Mesothelial cell of epicardium (in vitro differentiated cells): ENCODE results near the gene CCNY. TPM values are rescaled to one million over a fixed set of nuclear protein-coding genes. Genes with fewer than 3 reads are reported as not detected.

ENCODE experiments used
- DNase-seq, 2 experiments: peaks; one replicate each; pipeline ENCODE4 v3.0.0; 2021; ENCODE audit warnings: low spot score in 2 of 2; ENCODE audit not compliant: unreplicated experiment in 2 of 2
- H3K27ac Mint-ChIP-seq: 2 replicates; pipeline ENCODE4 v1.8.0; 2021; ENCODE audit warnings: mixed read lengths
- H3K27me3 Mint-ChIP-seq: 2 replicates; pipeline ENCODE4 v1.8.0; 2021; ENCODE audit warnings: low read depth, mixed read lengths
- H3K36me3 Mint-ChIP-seq: 2 replicates; pipeline ENCODE4 v1.8.0; 2021; ENCODE audit warnings: mixed read lengths
- H3K4me1 Mint-ChIP-seq: 2 replicates; pipeline ENCODE4 v1.8.0; 2021; ENCODE audit warnings: mixed read lengths
- H3K4me3 Mint-ChIP-seq: 2 replicates; pipeline ENCODE4 v1.8.0; 2021; ENCODE audit warnings: mild to moderate bottlenecking, moderate library complexity, mixed read lengths
- H3K9me3 Mint-ChIP-seq: 2 replicates; pipeline ENCODE4 v1.8.0; 2021; ENCODE audit warnings: mixed read lengths
- CTCF ChIP-seq: fragments of 200-600 bp; sonication (generic); IDR thresholded peaks from one replicate; pipeline ENCODE4 v1.5.0; 2021; ENCODE audit warnings: antibody characterized with exemption; ENCODE audit not compliant: unreplicated experiment
- total RNA-seq: library from RNA; stranded (reverse); gene quantifications from 3 replicates; pipeline ENCODE4 v1.2.1, GENCODE V29; 2021

Gene CCNY
- total RNA-seq, 1 donor from 2014 or later = 75.4 TPM

DNA sequence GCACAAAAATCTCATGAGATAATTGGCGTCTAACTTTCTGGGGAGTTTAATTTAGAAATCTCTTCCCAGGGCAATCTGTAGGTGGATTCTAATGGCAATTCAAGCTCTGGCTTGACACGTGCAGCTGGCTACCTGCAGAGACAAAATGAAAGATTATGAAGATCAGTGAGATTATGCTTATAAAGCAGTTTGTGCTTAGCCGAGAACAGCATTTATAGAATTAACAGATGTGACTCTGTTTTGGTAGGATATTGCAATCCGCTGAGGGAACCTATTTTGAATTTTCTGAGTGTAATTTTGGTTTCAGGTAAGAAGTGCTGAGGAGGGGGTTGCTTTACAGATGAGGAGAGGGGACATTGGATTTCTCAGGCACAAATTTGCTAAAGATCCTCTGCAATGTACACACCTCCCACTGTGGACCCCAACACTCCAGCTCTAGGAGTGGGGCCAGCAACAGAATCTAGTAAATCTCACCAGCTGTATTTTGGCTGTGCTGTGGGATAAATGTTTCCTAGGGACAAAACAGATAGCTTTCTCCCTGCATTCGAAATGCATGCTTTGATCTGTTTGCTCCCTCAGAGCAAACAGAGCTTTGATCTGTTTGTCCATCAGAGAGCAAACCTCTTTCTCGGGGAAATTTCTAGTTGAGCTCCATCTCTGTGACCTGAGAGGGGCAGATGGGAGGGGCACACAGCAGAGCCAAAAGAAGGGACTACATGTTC is 276.2 kb downstream of the CCNY start:
- H3K27ac Mint-ChIP-seq = no peak overlapping the region
- TF ChIP-seq CTCF = no peak
- peaks cover 34% of the 10 kb centered on the region for H3K27me3 Mint-ChIP-seq
- H3K9me3 Mint-ChIP-seq = peaks cover 10% of the 10 kb centered on the region
- H3K4me1 Mint-ChIP-seq = peaks cover 6% of the 10 kb centered on the region
- H3K4me3 Mint-ChIP-seq = no peak overlapping the region
- no peaks in the 10 kb centered on the region for H3K36me3 Mint-ChIP-seq
- DNase-seq = no peak

- Mint-ChIP-seq H3K4me3 (no peak overlapping the region), H3K4me1 (peaks cover 6% of the 10 kb centered on the region), H3K27me3 (peaks cover 34% of the 10 kb centered on the region), H3K27ac (no peak overlapping the region), H3K36me3 (no peaks in the 10 kb centered on the region), H3K9me3 (peaks cover 10% of the 10 kb centered on the region)
- no peak for TF ChIP-seq CTCF
- DNase-seq = no peak
These were observed 276.8 kb downstream of the CCNY start for GRCh38 chr10:35613107-35613440.

DNA sequence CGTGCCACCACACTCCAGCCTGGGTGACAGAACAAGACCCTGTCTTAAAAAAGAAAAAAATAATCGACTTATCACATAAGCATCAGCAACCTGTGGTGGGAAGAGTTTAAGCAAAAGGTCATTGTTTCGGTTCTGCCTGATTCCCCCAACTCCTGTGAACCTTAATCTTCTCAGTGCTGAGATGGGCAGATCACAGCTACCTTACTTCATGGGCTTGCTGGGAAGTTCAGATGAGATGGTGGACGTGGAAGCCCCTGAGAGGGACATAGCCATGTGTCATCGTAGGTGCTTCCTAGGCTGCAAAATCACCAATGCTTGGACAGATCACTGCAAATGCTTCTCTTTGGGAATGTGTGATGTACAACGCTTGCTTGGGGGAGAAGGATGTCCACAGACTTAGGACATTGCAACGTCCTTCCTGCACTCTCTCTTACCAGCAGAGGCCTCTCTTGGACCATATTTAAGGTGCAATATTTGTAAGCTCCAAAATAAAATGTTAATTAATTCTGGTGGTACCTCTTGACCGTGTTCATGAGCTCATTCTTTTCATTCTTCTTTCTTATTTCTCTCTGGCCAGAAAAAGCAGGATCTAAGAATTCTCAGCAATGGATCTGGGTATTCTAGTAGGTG is 277.4 kb downstream of the CCNY start:
- no peak for DNase-seq
- no peak overlapping the region for H3K4me3 Mint-ChIP-seq
- H3K27ac Mint-ChIP-seq = no peak overlapping the region
- peaks cover 10% of the 10 kb centered on the region for H3K9me3 Mint-ChIP-seq
- peaks cover 34% of the 10 kb centered on the region for H3K27me3 Mint-ChIP-seq
- H3K36me3 Mint-ChIP-seq = no peaks in the 10 kb centered on the region
- TF ChIP-seq CTCF = no peak
- peaks cover 6% of the 10 kb centered on the region for H3K4me1 Mint-ChIP-seq

DNA sequence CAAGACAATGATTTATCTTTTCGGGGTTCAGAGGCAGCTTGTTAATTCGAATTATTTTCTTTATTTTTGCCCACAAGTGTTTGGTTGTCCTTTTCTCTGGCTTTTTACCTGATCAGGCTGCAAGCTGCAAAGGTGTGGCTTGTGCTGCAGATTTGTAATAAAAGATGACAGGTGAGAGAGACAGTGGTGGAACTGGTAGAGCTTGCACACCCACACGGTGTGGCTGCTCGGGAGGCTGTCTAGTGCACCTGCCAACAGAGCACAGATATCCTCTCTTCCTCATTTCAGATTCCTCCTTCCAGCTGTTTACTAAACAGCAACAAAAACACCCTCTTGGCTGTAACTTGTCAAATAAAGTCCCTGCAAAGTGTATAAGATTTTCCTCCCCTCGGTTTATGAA is 278.0 kb downstream of the CCNY start:
- peaks cover 6% of the 10 kb centered on the region for H3K4me1 Mint-ChIP-seq
- no peak overlapping the region for H3K27ac Mint-ChIP-seq
- peaks cover 12% of the 10 kb centered on the region for H3K9me3 Mint-ChIP-seq
- no peak for DNase-seq
- H3K27me3 Mint-ChIP-seq = peaks cover 34% of the 10 kb centered on the region
- no peak for TF ChIP-seq CTCF
- no peak overlapping the region for H3K4me3 Mint-ChIP-seq
- no peaks in the 10 kb centered on the region for H3K36me3 Mint-ChIP-seq

Other genes starting within 250 kb of the CCNY start
- 31.4 to 36.3 TPM (median 33.7 TPM) in 3 replicates for gene CUL2, start 246.2 kb upstream of the CCNY start, total RNA-seq
- 31.8 to 37.2 TPM (median 34.2 TPM) in 3 replicates for gene CREM, start 209.7 kb upstream of the CCNY start, total RNA-seq